Heart right ventricle (tissue), 16 donors: ENCODE results near the gene PADI4. TPM values are rescaled to one million over a fixed set of nuclear protein-coding genes. Genes with fewer than 3 reads are reported as not detected.

Experiments used
- ATAC-seq, 8 donors: fragments of 200-7000 bp; cut with Tn5 transposase; one replicate each; pipeline ENCODE4 v1.9.1; 2020; ENCODE audit warnings: mild to moderate bottlenecking in 8 of 8, moderate library complexity in 8 of 8, moderate number of reproducible peaks in 1 of 8
- DNase-seq, 2 donors: peaks; one replicate each; pipeline ENCODE4 v3.0.0-alpha.2; 2020
- H3K27ac ChIP-seq, 10 donors: fragments of 200-600 bp; sonication (generic) in 2 of 10; one replicate each; pipeline versions ENCODE4 v1.5.0 to v1.8.0; 2020 to 2022; ENCODE audit warnings: mild to moderate bottlenecking in 3 of 10
- H3K27me3 ChIP-seq, 7 donors: fragments of 200-600 bp; one replicate each; pipeline ENCODE4 v1.8.0; 2021 to 2022; ENCODE audit warnings: mild to moderate bottlenecking in 2 of 7
- H3K36me3 ChIP-seq, 9 donors: fragments of 200-600 bp; sonication (generic) in 1 of 9; one replicate each; pipeline versions ENCODE4 v1.5.0 to v1.8.0; 2020 to 2022; ENCODE audit warnings: mild to moderate bottlenecking in 2 of 9
- H3K4me1 ChIP-seq, 9 donors: fragments of 200-600 bp; sonication (generic) in 1 of 9; one replicate each; pipeline versions ENCODE4 v1.5.0 to v1.8.0; 2020 to 2022; ENCODE audit warnings: mild to moderate bottlenecking in 4 of 9
- H3K4me3 ChIP-seq, 10 donors: fragments of 200-600 bp; sonication (generic) in 2 of 10; one replicate each; pipeline versions ENCODE4 v1.5.0 to v1.8.0; 2020 to 2022; ENCODE audit warnings: mild to moderate bottlenecking in 7 of 10, moderate library complexity in 2 of 10
- H3K9me3 ChIP-seq, 11 donors: fragments of 200-600 bp in 10 of 11; sonication (generic) in 2 of 11; one replicate each; pipeline versions ENCODE4 v1.5.0 to v1.8.0; 2013 to 2022; ENCODE audit warnings: mild to moderate bottlenecking in 2 of 11, control low read depth in 1 of 11, moderate library complexity in 1 of 11
- CTCF ChIP-seq, 9 donors: fragments of 200-600 bp; sonication (generic) in 2 of 9; IDR thresholded peaks; one replicate each; pipeline versions ENCODE4 v1.5.0 to v1.8.0; 2021 to 2022; ENCODE audit warnings: antibody characterized with exemption in 9 of 9, mild to moderate bottlenecking in 5 of 9, moderate library complexity in 1 of 9
- WGBS, 2 donors: extraction: QIAGEN DNeasy Blood & Tissue Kit; methylation state at CpG; one replicate each; pipeline ENCODE4 v1.1.7; 2013; ENCODE audit warnings: inconsistent platforms in 1 of 2; 5-methylcytosine and 5-hydroxymethylcytosine counted together
- intact Hi-C, 10 donors: fragments of 100-400 bp; cut with DNase I; formaldehyde crosslinking; loops; one replicate each; pipeline versions ENCODE4 v1.11.1 to v1.14.2; 2022
- polyA plus RNA-seq, 2 donors: library from polyadenylated mRNA; stranded (reverse); fragments of 200-250 nt; gene quantifications; one replicate each; pipeline ENCODE4 v1.2.3, GENCODE V29; 2013
- total RNA-seq, 10 donors: library from RNA; stranded (reverse); fragmentation: NEBNext Ultra II Directional in 3 of 10; extraction: Animal tissue kit (Norgen Biotek cat#: 25700) in 3 of 10; gene quantifications; one replicate each; pipeline versions ENCODE4 v1.2.1 to v1.2.4, GENCODE V29; 2021 to 2023
- donor health status: Arrhythmogenic right ventricular cardiomyopathy.
- donor health status: ischemic (EF 13 %, LVEDD 7.1; RV severe dilation, severe dysfunction).
- donor health status: healthy with polysubstance abuse.
- donor health status: DM: no; HTN: yes; CAD: no.
- donor health status: DM: no; HTN: no; CAD: no.
- donor health status: ischemic (EF 25% LVEDD 6.9; RV normal size, moderate dysfunction).
- donor health status: ischemic (EF 25% LVEDD 5.7; RV mildly dilated, moderate dysfunction).
- donor health status: healthy.
- donor health status: DM: yes; HTN: yes; CAD: no.
- donor health status: Ischemic cardiomyopathy.
- donor health status: ischemic (EF 35%, LVEDD 5.7; RV mildly dilated, moderate dysfunction).
- donor health status: nonischemic (EF 11% LVEDD 7.7; RV severe dilation, severe dysfunction).
- donor health status: DM: yes; HTN: yes; CAD: no.
- donor health status: PGD.
- donor health status: ischemic (EF 29% LVEDD 5.4; RV normal size, mild dysfunction).
- donor health status: nonischemic (EF 23%, LVEDD 6.1; RV moderate dilation, normal function).

Gene PADI4
- total and polyA plus RNA-seq, 12 donors, result 0.06 to 3.0 (median 0.61) TPM; not detected in 2

GRCh38 chr1:17356387-17357026 lies 48.5 kb downstream of the PADI4 start:
- WGBS, 2 donors, result 53 to 59% methylated on average over 11 to 12 of the region's 12 CpGs
- Histone ChIP-seq H3K27me3 (peaks cover 0 to 55% (median 9%) of the 10 kb centered on the region in 7 donors), H3K9me3 (no peaks in the 10 kb centered on the region), H3K36me3 (peaks cover 0 to 5% (median 0%) of the 10 kb centered on the region in 9 donors), H3K4me1 (no peaks in the 10 kb centered on the region), H3K4me3 (no peak overlapping the region), H3K27ac (no peak overlapping the region)
- no peak for ATAC-seq
- intact Hi-C loops, result no loop called here
- DNase-seq, result no peak
- no peak for TF ChIP-seq CTCF (IDR thresholded peaks at IDR 0.05)

GRCh38 chr1:17358557-17358956 lies 50.6 kb downstream of the PADI4 start:
- Histone ChIP-seq H3K27ac (no peak overlapping the region), H3K36me3 (peaks cover 0 to 5% (median 0%) of the 10 kb centered on the region in 9 donors), H3K9me3 (no peaks in the 10 kb centered on the region), H3K27me3 (peaks cover 0 to 48% (median 8%) of the 10 kb centered on the region in 7 donors), H3K4me3 (no peak overlapping the region), H3K4me1 (no peaks in the 10 kb centered on the region)
- DNase-seq (no peak), ATAC-seq (no peak)
- 80 to 81% methylated on average over 3 to 4 of the region's 4 CpGs for WGBS, 2 donors
- intact Hi-C loops, result no loop called here
- TF ChIP-seq CTCF (IDR thresholded peaks at IDR 0.05), result no peak

- no peak for TF ChIP-seq CTCF (IDR thresholded peaks at IDR 0.05)
- no peaks in the 10 kb centered on the region for H3K4me1 ChIP-seq
- peaks cover 0 to under 1% (median 0%) of the 10 kb centered on the region in 11 donors for H3K9me3 ChIP-seq
- peaks cover 0 to 48% (median 12%) of the 10 kb centered on the region in 7 donors for H3K27me3 ChIP-seq
- H3K27ac ChIP-seq, result no peak overlapping the region
- intact Hi-C loops, result no loop called here
- WGBS, 2 donors, result 36 to 47% methylated on average over 11 of the region's 11 CpGs
- peaks cover 0 to 5% (median 0%) of the 10 kb centered on the region in 9 donors for H3K36me3 ChIP-seq
- DNase-seq (no peak), ATAC-seq (no peak)
- no peak overlapping the region for H3K4me3 ChIP-seq
Measured at GRCh38 chr1:17359031-17359430, 51.0 kb downstream of the PADI4 start.

GRCh38 chr1:17359808-17360207 lies 51.8 kb downstream of the PADI4 start:
- WGBS, 2 donors, result 82 to 85% methylated on average over 9 of the region's 9 CpGs

More at GRCh38 chr1:17359808-17360207, 51.8 kb downstream of the PADI4 start:
- Histone ChIP-seq H3K27ac (no peak overlapping the region), H3K4me3 (no peak overlapping the region), H3K27me3 (peaks cover 0 to 46% (median 12%) of the 10 kb centered on the region in 7 donors), H3K9me3 (peaks cover 0 to 8% (median 0%) of the 10 kb centered on the region in 11 donors), H3K36me3 (peaks cover 0 to 5% (median 0%) of the 10 kb centered on the region in 9 donors), H3K4me1 (peaks cover 0 to under 1% (median 0%) of the 10 kb centered on the region in 9 donors)
- intact Hi-C loops, result no loop called here
- no peak for TF ChIP-seq CTCF (IDR thresholded peaks at IDR 0.05)
- ATAC-seq (no peak), DNase-seq (no peak)
